Transverse colon (tissue), 4 donors: ENCODE results near the gene SETD3. TPM values are rescaled to one million over a fixed set of nuclear protein-coding genes. Genes with fewer than 3 reads are reported as not detected.

Experiments used
- DNase-seq: peaks from one replicate; pipeline ENCODE4 v3.0.0-alpha.2; 2019
- H3K27ac ChIP-seq, 4 donors: fragments of 200-600 bp; sonication (generic); 2 replicates each; pipeline ENCODE4 v1.5.1; 2016 to 2018; ENCODE audit warnings: inconsistent platforms in 4 of 4
- H3K27me3 ChIP-seq: fragments of 200-600 bp; sonication (generic); 2 replicates; pipeline ENCODE4 v1.5.1; 2017; ENCODE audit warnings: inconsistent platforms
- H3K36me3 ChIP-seq, 4 donors: fragments of 200-600 bp; sonication (generic); 2 replicates each; pipeline ENCODE4 v1.5.1; 2017 to 2019; ENCODE audit warnings: inconsistent platforms in 4 of 4
- H3K4me1 ChIP-seq, 4 donors: fragments of 200-600 bp; sonication (generic); 2 replicates each; pipeline ENCODE4 v1.5.1; 2017 to 2020; ENCODE audit warnings: inconsistent platforms in 4 of 4
- H3K4me3 ChIP-seq, 4 donors: fragments of 200-600 bp; sonication (generic); 1 replicate in 1 of 4; 2 replicates in 3 of 4; pipeline versions ENCODE4 v1.5.1 to v1.6.1; 2017 to 2019; ENCODE audit warnings: inconsistent platforms in 4 of 4
- H3K9me3 ChIP-seq, 2 donors: fragments of 200-600 bp; sonication (generic); 2 replicates each; pipeline ENCODE4 v1.5.1; 2017 to 2019; ENCODE audit warnings: inconsistent platforms in 2 of 2
- EP300 ChIP-seq: sonication (generic); formaldehyde crosslinking; IDR thresholded peaks from one replicate; pipeline ENCODE4 v1.6.1; 2017; ENCODE audit warnings: antibody characterized with exemption, low read depth
- POLR2A ChIP-seq: fragments of 450-650 bp; IDR thresholded peaks from one replicate; pipeline ENCODE4 v1.6.1; 2016; ENCODE audit warnings: antibody characterized with exemption, mild to moderate bottlenecking, moderate library complexity
- POLR2AphosphoS5 ChIP-seq, 3 donors: sonication (generic); formaldehyde crosslinking; IDR thresholded peaks; one replicate each; pipeline ENCODE4 v1.6.1; 2016; ENCODE audit warnings: antibody characterized with exemption in 3 of 3
- WGBS, 2 donors: methylation state at CpG; one replicate each; pipeline ENCODE4 v1.1.5; 2018; ENCODE audit warnings: low coverage in 1 of 2; 5-methylcytosine and 5-hydroxymethylcytosine counted together
- in situ Hi-C, 4 donors: fragments of 200-750 bp; cut with MboI; loops; one replicate each; pipeline versions ENCODE4 v1.15.0 to v1.15.1; 2017; ENCODE audit warnings: low sequenced_read_pairs in 3 of 4, low pct_ligation_motif_present in 1 of 4, low pct_unique_long_range_greater_than_20kb in 1 of 4
- intact Hi-C: fragments of 100-400 bp; cut with DNase I; formaldehyde crosslinking; loops from one replicate; pipeline ENCODE4 v1.15.1; 2023; ENCODE audit warnings: low total_unique reads
- total RNA-seq, 4 donors: library from RNA; depleted of rRNA; stranded (reverse); fragments of >200 nt; gene quantifications; one replicate each; pipeline ENCODE4 v1.1.0, GENCODE V29; 2016
- TF ChIP-seq, protein P1 (sequence below), 5 experiments: fragments of 200-600 bp in 3 of 5; fragments of 450-650 bp in 2 of 5; sonication (generic) in 3 of 5; IDR thresholded peaks; 1 replicate in 2 of 5; 2 replicates in 3 of 5; pipeline ENCODE4 v1.5.1; 2016 to 2017; ENCODE audit warnings: antibody characterized with exemption in 5 of 5, inconsistent platforms in 3 of 5, mild to moderate bottlenecking in 2 of 5, moderate library complexity in 1 of 5

The SETD3 gene
- total RNA-seq, 4 donors from 2014 or later, result 50.1 to 224 (median 68.8) TPM

DNA sequence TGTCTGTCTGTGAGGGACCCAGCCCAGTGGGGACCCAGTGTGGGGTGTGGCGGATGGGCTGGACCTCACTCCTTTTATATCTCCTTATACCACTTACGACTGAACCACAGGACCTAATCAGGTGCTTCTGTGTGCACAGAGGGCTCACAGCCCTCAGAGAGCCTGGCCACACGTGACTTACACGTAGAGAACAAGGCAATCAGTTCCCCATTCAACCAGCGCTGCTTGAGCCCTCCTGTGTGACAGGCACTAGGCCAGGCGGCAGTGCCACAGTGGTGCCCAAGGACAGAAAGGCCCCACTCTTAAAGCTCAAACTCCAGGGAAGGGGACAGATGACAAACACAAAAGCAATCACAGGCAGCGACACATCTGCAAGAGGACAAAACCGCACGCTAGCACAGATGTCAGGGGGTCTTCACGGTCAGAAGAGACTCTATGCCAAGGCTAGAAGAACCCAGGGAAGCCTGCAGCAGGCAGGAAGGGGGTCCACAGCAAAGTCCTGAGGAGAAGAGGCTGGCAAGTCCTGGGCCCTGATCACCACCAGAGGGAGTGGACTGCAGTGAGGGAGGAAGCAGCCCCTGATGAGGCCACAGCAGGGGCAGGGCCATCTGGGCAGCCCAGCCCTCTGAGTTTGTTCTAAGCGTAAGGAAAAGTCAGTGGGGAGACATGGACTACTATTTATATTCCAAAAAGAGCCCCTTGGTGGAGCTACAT lies 39.3 kb downstream of the SETD3 start:
- in situ Hi-C loops, result no loop called here
- no peak for DNase-seq
- no peaks in the 10 kb centered on the region for H3K4me1 ChIP-seq
- peaks cover 0 to 11% (median 3%) of the 10 kb centered on the region in 4 donors for H3K36me3 ChIP-seq
- H3K27me3 ChIP-seq, result no peaks in the 10 kb centered on the region
- intact Hi-C loops, result no loop called here
- no peaks in the 10 kb centered on the region for H3K9me3 ChIP-seq
- TF ChIP-seq, protein P1, sequence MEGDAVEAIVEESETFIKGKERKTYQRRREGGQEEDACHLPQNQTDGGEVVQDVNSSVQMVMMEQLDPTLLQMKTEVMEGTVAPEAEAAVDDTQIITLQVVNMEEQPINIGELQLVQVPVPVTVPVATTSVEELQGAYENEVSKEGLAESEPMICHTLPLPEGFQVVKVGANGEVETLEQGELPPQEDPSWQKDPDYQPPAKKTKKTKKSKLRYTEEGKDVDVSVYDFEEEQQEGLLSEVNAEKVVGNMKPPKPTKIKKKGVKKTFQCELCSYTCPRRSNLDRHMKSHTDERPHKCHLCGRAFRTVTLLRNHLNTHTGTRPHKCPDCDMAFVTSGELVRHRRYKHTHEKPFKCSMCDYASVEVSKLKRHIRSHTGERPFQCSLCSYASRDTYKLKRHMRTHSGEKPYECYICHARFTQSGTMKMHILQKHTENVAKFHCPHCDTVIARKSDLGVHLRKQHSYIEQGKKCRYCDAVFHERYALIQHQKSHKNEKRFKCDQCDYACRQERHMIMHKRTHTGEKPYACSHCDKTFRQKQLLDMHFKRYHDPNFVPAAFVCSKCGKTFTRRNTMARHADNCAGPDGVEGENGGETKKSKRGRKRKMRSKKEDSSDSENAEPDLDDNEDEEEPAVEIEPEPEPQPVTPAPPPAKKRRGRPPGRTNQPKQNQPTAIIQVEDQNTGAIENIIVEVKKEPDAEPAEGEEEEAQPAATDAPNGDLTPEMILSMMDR (IDR thresholded peaks at IDR 0.05), result no peak
- TF ChIP-seq POLR2AphosphoS5 (IDR thresholded peaks at IDR 0.05) (no peak), EP300 (no peak), POLR2A (no peak)
- H3K4me3 ChIP-seq, result no peak overlapping the region
- 89% methylated on average over 11 of the region's 11 CpGs; no CpG with 5 or more reads in 1 of the 2 donors for WGBS, 2 donors
- no peak overlapping the region for H3K27ac ChIP-seq

DNA sequence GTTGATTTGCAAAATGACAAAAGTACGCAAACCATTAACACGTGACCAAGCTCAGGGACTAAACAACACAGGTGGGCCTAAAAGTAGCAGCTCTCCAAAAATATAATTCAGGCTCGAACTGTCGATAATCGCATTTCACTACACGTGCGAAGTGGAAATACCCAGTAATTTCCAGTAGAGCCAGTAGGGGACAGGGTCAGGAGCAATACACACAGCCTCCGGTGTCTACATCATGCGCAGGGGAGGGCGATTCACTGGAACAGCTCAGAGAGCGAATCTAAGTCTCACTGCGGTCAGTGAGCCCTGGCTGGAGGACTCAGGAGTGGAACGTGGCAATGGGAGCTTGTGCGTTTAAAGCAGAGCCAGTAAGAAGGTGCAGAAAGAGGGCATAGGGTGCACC lies 40.4 kb downstream of the SETD3 start:
- no peak for TF ChIP-seq POLR2A
- TF ChIP-seq POLR2AphosphoS5 (IDR thresholded peaks at IDR 0.05), result no peak
- TF ChIP-seq EP300, result no peak
- TF ChIP-seq, protein P1 (IDR thresholded peaks at IDR 0.05), result no peak
- Histone ChIP-seq H3K27me3 (no peaks in the 10 kb centered on the region), H3K9me3 (no peaks in the 10 kb centered on the region), H3K4me1 (peaks cover 0 to 5% (median 1%) of the 10 kb centered on the region in 4 donors), H3K36me3 (peaks cover 0 to 11% (median 3%) of the 10 kb centered on the region in 4 donors), H3K27ac (no peak overlapping the region), H3K4me3 (no peak overlapping the region)
- 89 to 93% methylated on average over 8 to 14 of the region's 14 CpGs for WGBS, 2 donors
- in situ Hi-C loops, result no loop called here
- DNase-seq, result no peak
- intact Hi-C loops, result no loop called here

DNA sequence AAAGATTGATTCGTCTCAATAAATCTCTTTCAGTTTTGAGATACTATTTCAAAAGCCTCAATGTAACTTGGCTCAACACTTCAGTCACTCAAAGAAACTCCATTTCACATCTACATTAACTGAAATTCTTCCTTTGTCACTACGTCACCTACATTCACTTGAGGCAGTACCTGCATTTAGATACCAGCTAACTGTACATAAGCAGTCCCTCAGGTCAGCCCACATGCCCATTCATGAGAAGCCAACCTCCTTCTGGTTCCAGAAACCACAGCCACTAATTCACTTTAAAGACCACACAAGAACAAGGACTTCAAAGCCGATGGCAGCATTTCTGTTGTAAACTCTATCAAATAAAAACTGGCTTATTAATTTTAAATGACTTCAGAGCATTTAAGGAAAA lies 43.0 kb downstream of the SETD3 start:
- H3K27me3 ChIP-seq, result no peaks in the 10 kb centered on the region
- peaks cover 0 to 7% (median 3%) of the 10 kb centered on the region in 4 donors for H3K4me1 ChIP-seq
- WGBS, 2 donors, result 72 to 73% methylated on average over 2 to 3 of the region's 3 CpGs
- peaks cover 0 to 11% (median 3%) of the 10 kb centered on the region in 4 donors for H3K36me3 ChIP-seq
- intact Hi-C loops, result no loop called here
- no peak for DNase-seq
- TF ChIP-seq POLR2AphosphoS5 (IDR thresholded peaks at IDR 0.05) (no peak), EP300 (no peak), POLR2A (no peak)
- TF ChIP-seq, protein P1 (IDR thresholded peaks at IDR 0.05), result no peak
- no peak overlapping the region for H3K27ac ChIP-seq
- H3K9me3 ChIP-seq, result no peaks in the 10 kb centered on the region
- in situ Hi-C loops, result no loop called here
- H3K4me3 ChIP-seq, result no peak overlapping the region

DNA sequence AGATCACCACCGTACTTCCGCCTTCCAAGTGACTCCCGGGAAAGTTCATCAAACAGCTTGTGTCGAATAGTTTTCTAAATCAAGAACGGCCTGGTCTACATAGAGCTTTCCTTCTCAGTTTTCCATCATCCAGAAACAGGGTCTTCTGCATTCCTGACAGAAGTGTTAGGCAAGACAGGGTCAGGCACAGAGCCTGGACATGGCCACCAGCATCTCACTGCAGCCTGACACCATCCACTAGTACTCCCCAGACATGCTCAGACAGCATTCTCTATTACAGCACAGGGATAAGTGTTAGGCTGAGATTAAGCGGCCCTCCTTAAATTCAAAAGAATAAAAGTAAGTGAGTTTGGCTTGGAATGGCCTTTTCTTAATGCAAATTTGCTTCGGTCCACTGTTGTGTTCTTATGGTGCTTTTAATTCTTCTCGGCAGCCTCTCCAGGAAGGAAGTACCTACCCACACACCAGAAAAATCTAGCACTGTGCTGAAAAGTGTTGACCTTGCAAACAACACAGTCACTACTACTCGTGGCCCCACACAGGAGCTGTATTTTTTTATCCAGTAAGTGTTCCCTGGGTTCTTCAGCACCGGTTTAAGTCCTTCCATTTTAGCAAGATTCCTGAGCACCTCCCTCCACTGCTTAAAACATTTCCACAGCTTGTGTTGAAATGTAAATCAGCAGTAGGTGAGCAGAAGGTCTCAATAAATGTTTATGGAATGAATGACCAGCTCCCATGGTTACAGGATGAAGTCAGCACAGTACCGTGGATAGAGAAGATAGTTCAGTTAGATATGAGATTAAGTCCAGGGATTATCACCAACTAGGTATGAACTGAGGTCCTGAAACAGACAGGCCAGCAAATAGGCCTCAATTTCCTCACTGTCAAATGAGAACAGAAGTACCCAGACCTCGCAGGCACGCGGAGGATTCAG lies 44.1 kb downstream of the SETD3 start:
- Histone ChIP-seq H3K27me3 (no peaks in the 10 kb centered on the region), H3K4me3 (no peak overlapping the region), H3K27ac (no peak overlapping the region), H3K36me3 (peaks cover 0 to 11% (median 3%) of the 10 kb centered on the region in 4 donors), H3K4me1 (peaks cover 0 to 7% (median 3%) of the 10 kb centered on the region in 4 donors), H3K9me3 (no peaks in the 10 kb centered on the region)
- TF ChIP-seq POLR2AphosphoS5 (IDR thresholded peaks at IDR 0.05), result no peak
- no peak for TF ChIP-seq EP300
- TF ChIP-seq POLR2A, result no peak
- TF ChIP-seq, protein P1 (IDR thresholded peaks at IDR 0.05), result no peak
- no peak for DNase-seq
- 76 to 81% methylated on average over 13 to 14 of the region's 14 CpGs for WGBS, 2 donors
- in situ Hi-C loops (no loop called here), intact Hi-C loops (no loop called here)
